ENCODE results near the gene KLF11. TPM values are rescaled to one million over a fixed set of nuclear protein-coding genes. Genes with fewer than 3 reads are reported as not detected.

Gene KLF11
- total RNA-seq, 2 experiments from 2014 or later: 26.7 to 29.6 TPM

DNA sequence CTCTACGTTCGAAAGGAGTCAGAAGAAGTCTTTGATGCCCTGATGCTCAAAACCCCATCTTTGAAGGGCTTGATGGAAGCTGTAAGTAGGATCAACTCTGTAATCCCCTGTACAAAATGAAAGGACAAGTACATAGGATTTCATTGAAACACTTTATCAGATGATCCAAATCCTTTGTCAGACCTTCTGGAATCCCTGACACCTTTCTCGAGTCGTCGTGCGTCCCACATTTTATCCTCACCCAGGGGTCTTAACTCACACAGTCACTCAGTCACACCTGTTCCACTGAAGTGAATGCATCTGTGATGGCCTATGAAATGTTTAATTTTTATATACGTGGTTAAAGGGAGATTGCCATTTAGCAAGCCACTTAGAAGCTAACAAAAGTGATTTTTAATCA, 47.0 kb upstream of the KLF11 start:
- H3K27me3 ChIP-seq (ENCODE audit: control insufficient read depth in 1 of 2, insufficient read depth in 2 of 2, low read length in 2 of 2): no peaks in the 10 kb centered on the region
- no peaks in the 10 kb centered on the region for H3K4me1 ChIP-seq (ENCODE audit: insufficient read depth, low read length)
- H3K27ac ChIP-seq (ENCODE audit: low read depth in 1 of 2, low read length in 2 of 2): no peak overlapping the region
- no peak overlapping the region for H3K4me3 Mint-ChIP-seq
- DNase-seq: no peak
- intact Hi-C loops (cut with DNase I, micrococcal nuclease): no loop called here
- TF ChIP-seq, protein P1, sequence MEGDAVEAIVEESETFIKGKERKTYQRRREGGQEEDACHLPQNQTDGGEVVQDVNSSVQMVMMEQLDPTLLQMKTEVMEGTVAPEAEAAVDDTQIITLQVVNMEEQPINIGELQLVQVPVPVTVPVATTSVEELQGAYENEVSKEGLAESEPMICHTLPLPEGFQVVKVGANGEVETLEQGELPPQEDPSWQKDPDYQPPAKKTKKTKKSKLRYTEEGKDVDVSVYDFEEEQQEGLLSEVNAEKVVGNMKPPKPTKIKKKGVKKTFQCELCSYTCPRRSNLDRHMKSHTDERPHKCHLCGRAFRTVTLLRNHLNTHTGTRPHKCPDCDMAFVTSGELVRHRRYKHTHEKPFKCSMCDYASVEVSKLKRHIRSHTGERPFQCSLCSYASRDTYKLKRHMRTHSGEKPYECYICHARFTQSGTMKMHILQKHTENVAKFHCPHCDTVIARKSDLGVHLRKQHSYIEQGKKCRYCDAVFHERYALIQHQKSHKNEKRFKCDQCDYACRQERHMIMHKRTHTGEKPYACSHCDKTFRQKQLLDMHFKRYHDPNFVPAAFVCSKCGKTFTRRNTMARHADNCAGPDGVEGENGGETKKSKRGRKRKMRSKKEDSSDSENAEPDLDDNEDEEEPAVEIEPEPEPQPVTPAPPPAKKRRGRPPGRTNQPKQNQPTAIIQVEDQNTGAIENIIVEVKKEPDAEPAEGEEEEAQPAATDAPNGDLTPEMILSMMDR (IDR thresholded peaks at IDR 0.05): no peak
- H3K4me1 Mint-ChIP-seq (ENCODE audit: low read depth): no peaks in the 10 kb centered on the region
- CTCF ChIA-PET: interaction anchor here (0.8 to 0.9 kb wide), 1 partner anchor 12 kb away, joined by 3 to 4 read pairs; no protein-coding TSS in a partner anchor
- H3K4me3 ChIP-seq (ENCODE audit: low read length): no peak overlapping the region
- H3K9me3 Mint-ChIP-seq: no peaks in the 10 kb centered on the region
- H3K27ac Mint-ChIP-seq: no peak overlapping the region
- H3K36me3 ChIP-seq (ENCODE audit: insufficient read depth, low read length): no peaks in the 10 kb centered on the region
- no peaks in the 10 kb centered on the region for H3K36me3 Mint-ChIP-seq (ENCODE audit: low read depth)
- H3K9me3 ChIP-seq (ENCODE audit: control insufficient read depth in 1 of 2, insufficient read depth in 1 of 2, low read length in 2 of 2): no peaks in the 10 kb centered on the region
- H3K27me3 Mint-ChIP-seq: no peaks in the 10 kb centered on the region
- POLR2A ChIA-PET: no interaction called here
- ATAC-seq (ENCODE audit: poor library complexity): no peak

GRCh38 chr2:9997936-9998335, 45.4 kb upstream of the KLF11 start:
- TF ChIP-seq, protein P1 (IDR thresholded peaks at IDR 0.05): no peak
- Mint-ChIP-seq H3K27me3 (no peaks in the 10 kb centered on the region), H3K4me3 (no peak overlapping the region), H3K36me3 (ENCODE audit: low read depth) (no peaks in the 10 kb centered on the region), H3K9me3 (no peaks in the 10 kb centered on the region), H3K4me1 (ENCODE audit: low read depth) (no peaks in the 10 kb centered on the region), H3K27ac (no peak overlapping the region)
- DNase-seq: no peak
- Histone ChIP-seq H3K4me3 (ENCODE audit: low read length) (no peak overlapping the region), H3K36me3 (ENCODE audit: insufficient read depth, low read length) (no peaks in the 10 kb centered on the region), H3K27ac (ENCODE audit: low read depth in 1 of 2, low read length in 2 of 2) (no peak overlapping the region), H3K9me3 (ENCODE audit: control insufficient read depth in 1 of 2, insufficient read depth in 1 of 2, low read length in 2 of 2) (no peaks in the 10 kb centered on the region), H3K27me3 (ENCODE audit: control insufficient read depth in 1 of 2, insufficient read depth in 2 of 2, low read length in 2 of 2) (no peaks in the 10 kb centered on the region), H3K4me1 (ENCODE audit: insufficient read depth, low read length) (no peaks in the 10 kb centered on the region)
- intact Hi-C loops (cut with DNase I, micrococcal nuclease): no loop called here
- ChIA-PET CTCF (interaction anchor here (1.2 kb wide), 1 partner anchor 14 kb away, joined by 3 read pairs; no protein-coding TSS in a partner anchor), POLR2A (no interaction called here)
- ATAC-seq (ENCODE audit: poor library complexity): no peak

DNA sequence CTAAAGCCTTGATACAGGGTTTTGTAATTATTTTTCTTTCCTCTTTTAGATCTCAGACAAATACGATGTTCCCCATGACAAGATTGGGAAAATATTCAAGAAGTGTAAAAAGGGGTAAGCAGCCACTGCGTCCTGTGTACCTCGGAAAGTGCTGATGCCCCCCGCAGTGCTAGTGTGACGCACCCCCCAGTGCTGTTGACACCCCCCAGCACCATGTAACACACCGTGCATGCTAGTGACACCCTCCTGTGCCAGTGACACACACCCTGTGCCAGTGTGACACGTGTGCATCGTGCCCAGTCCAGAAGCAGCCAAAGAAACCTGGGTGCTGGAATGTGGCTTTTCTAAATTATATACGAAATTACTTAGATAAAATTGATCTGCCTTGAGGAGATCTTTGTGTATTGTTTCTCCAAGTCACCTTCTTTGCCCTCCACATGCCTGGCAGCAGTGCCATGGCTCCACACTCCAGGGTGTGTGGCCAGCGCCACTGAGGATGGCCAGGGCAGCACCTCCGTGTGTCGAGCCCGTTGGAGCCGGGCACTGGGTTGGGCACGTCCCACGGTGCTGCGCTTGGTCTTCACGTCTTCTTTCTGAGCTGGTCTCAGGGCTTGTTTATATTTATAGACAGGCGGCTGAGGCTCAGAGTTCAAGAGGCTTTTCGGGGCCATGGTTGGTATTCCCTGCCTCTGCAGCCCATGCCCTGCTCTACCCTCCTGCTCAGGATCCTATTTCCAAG, 44.3 kb upstream of the KLF11 start:
- Histone ChIP-seq H3K36me3 (ENCODE audit: insufficient read depth, low read length) (no peaks in the 10 kb centered on the region), H3K27ac (ENCODE audit: low read depth in 1 of 2, low read length in 2 of 2) (no peak overlapping the region), H3K9me3 (ENCODE audit: control insufficient read depth in 1 of 2, insufficient read depth in 1 of 2, low read length in 2 of 2) (no peaks in the 10 kb centered on the region), H3K4me1 (ENCODE audit: insufficient read depth, low read length) (no peaks in the 10 kb centered on the region), H3K4me3 (ENCODE audit: low read length) (no peak overlapping the region), H3K27me3 (ENCODE audit: control insufficient read depth in 1 of 2, insufficient read depth in 2 of 2, low read length in 2 of 2) (no peaks in the 10 kb centered on the region)
- H3K27me3 Mint-ChIP-seq: no peaks in the 10 kb centered on the region
- H3K36me3 Mint-ChIP-seq (ENCODE audit: low read depth): no peaks in the 10 kb centered on the region
- intact Hi-C loops (cut with DNase I, micrococcal nuclease): no loop called here
- DNase-seq: no peak
- no peaks in the 10 kb centered on the region for H3K4me1 Mint-ChIP-seq (ENCODE audit: low read depth)
- ChIA-PET CTCF (no interaction called here), POLR2A (no interaction called here)
- H3K4me3 Mint-ChIP-seq: no peak overlapping the region
- TF ChIP-seq, protein P1 (IDR thresholded peaks at IDR 0.05): no peak
- ATAC-seq (ENCODE audit: poor library complexity): no peak
- no peaks in the 10 kb centered on the region for H3K9me3 Mint-ChIP-seq
- H3K27ac Mint-ChIP-seq: no peak overlapping the region

Measured in CD4-positive, alpha-beta T cell (primary cell).